Measurements from ENCODE around the gene ZNF598. TPM values are rescaled to one million over a fixed set of nuclear protein-coding genes. Genes with fewer than 3 reads are reported as not detected.

ZNF598 gene
- total and polyA plus RNA-seq, 10 of the 15 experiments (the other 5 are each of a cell fraction or from before 2014, with no cell fraction given): 0.08 to 74.0 (median 14.4) TPM

DNA sequence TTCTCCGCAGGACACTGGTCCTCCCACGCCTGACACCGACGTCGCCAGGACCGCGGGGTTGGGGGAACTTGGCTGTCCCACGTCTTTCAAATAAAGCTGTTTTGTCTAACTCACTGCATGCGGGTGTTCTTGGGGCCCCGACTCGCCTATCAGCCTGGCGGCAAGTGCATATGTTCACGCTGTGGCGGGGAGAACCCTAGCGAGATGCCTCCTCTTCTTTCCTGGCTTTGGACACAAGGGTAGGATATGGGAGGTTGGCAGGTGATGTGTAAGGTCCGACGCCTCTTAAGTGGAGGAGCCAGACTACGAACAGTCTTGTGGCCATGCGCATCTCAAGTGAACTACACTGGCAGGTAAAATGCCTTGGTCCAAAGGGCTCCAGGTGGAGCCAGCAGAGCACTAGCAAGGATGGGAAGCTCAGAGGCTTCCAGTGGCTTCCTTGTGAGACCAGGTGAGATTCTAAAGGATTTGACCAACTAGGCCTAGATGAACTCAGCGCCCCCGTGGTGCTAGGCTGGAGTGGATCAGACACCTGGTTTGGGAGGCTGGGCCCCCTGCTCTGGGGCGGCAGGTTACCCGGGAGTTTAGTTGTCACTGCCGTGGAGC is 44.1 kb downstream of the ZNF598 start:
- no peaks in the 10 kb centered on the region for H3K9me3 ChIP-seq (replicated peaks; ENCODE audit: control insufficient read depth, insufficient read depth, low read length)
- peaks cover 11 to 13% of the 10 kb centered on the region in 2 experiments; a peak in 3 of 4 replicates for H3K36me3 ChIP-seq (ENCODE audit: control insufficient read depth in 2 of 2, insufficient read depth in 2 of 2, low read length in 1 of 2)
- peaks cover 17% of the 10 kb centered on the region for H3K4me1 ChIP-seq (ENCODE audit: control insufficient read depth, insufficient read depth, low read length)
- H3K27ac ChIP-seq (ENCODE audit: control insufficient read depth, insufficient read depth): peak overlapping the region; percentile 88
- in situ Hi-C loops (cut with MboI) (no loop called here), intact Hi-C loops (cut with micrococcal nuclease; ENCODE audit: unreplicated experiment) (no loop called here)
- H3K4me3 ChIP-seq: peak overlapping the region; percentile 83
- SMC1A ChIA-PET (ENCODE audit: uncharacterized antibody, unreplicated experiment): interaction anchor here (1.0 kb wide), 1 partner anchor 16 kb away, joined by 7 read pairs; the partner anchor contains the start of gene NOXO1
- CTCF ChIA-PET: interaction anchor here (0.6 to 1.4 kb wide), 4 partner anchors 16 to 187 kb away, joined by 3 to 5 read pairs (median 4); partner anchors contain the start of gene NOXO1
- POLR2A ChIA-PET: interaction anchor here (0.8 to 3.3 kb wide), 14 partner anchors 9 to 190 kb away, joined by 3 to 25 read pairs (median 8); partner anchors contain the start of genes MSRB1, NOXO1, NUBP2 and SPSB3
- peak overlapping the region; percentile 97 for H3K9ac ChIP-seq (ENCODE audit: control insufficient read depth, insufficient read depth, low read length)
- peak overlapping the region; percentile 97 for H3K4me2 ChIP-seq (ENCODE audit: control insufficient read depth, insufficient read depth)
- DNase-seq (ENCODE audit: low read depth, low spot score): no peak
- TF ChIP-seq BACH1 (IDR thresholded peaks at IDR 0.05; ENCODE audit: borderline replicate concordance) (0 out of 2 replicates have a peak, but pooled peaks have one; percentile 26), POLR2AphosphoS5 (IDR thresholded peaks at IDR 0.05; ENCODE audit: low read length) (peak; percentile 1; the same call in 1 of the 2 replicates), PAX8 (IDR thresholded peaks at IDR 0.05) (no peak), POLR2A (IDR thresholded peaks at IDR 0.05; ENCODE audit: low read depth, low read length) (0 out of 2 replicates have a peak, but pooled peaks have one; percentile 49), EGR1 (IDR thresholded peaks at IDR 0.05; ENCODE audit: borderline replicate concordance in 1 of 2, low read depth in 2 of 2, low read length in 2 of 2) (0 out of 3 replicates have a peak, but pooled peaks of 1 of the 2 experiments have one; percentile 21), GATAD2B (conservative IDR thresholded peaks at IDR 0.05; ENCODE audit: low read depth) (0 out of 2 replicates have a peak, but pooled peaks have one; percentile 15), MEF2B (IDR thresholded peaks at IDR 0.05; ENCODE audit: partially characterized antibody, poor library complexity, severe bottlenecking) (no peak), SKIL (IDR thresholded peaks at IDR 0.05; ENCODE audit: low read depth, poor library complexity, severe bottlenecking) (no peak), ZSCAN29 (IDR thresholded peaks at IDR 0.05) (no peak), WRNIP1 (IDR thresholded peaks at IDR 0.05; ENCODE audit: borderline replicate concordance, low read depth, low read length) (0 out of 2 replicates have a peak, but pooled peaks have one; percentile 71)
- TF ChIP-seq, protein P1, sequence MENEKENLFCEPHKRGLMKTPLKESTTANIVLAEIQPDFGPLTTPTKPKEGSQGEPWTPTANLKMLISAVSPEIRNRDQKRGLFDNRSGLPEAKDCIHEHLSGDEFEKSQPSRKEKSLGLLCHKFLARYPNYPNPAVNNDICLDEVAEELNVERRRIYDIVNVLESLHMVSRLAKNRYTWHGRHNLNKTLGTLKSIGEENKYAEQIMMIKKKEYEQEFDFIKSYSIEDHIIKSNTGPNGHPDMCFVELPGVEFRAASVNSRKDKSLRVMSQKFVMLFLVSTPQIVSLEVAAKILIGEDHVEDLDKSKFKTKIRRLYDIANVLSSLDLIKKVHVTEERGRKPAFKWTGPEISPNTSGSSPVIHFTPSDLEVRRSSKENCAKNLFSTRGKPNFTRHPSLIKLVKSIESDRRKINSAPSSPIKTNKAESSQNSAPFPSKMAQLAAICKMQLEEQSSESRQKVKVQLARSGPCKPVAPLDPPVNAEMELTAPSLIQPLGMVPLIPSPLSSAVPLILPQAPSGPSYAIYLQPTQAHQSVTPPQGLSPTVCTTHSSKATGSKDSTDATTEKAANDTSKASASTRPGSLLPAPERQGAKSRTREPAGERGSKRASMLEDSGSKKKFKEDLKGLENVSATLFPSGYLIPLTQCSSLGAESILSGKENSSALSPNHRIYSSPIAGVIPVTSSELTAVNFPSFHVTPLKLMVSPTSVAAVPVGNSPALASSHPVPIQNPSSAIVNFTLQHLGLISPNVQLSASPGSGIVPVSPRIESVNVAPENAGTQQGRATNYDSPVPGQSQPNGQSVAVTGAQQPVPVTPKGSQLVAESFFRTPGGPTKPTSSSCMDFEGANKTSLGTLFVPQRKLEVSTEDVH (IDR thresholded peaks at IDR 0.05; ENCODE audit: low read depth, partially characterized antibody): no peak
- RAD21 ChIA-PET (ENCODE audit: unreplicated experiment): interaction anchor here (1.0 to 1.9 kb wide), 5 partner anchors 16 to 190 kb away, joined by 3 to 7 read pairs (median 4); partner anchors contain the start of genes NOXO1, NUBP2, SPSB3 and TRAF7
- H4K20me1 ChIP-seq (ENCODE audit: control insufficient read depth, insufficient read depth): peaks cover 6% of the 10 kb centered on the region; the same call in 1 of the 2 replicates
- FAIRE-seq: no peak
- WGBS (ENCODE audit: insufficient coverage, insufficient replicate concordance, low lambda C conversion rate, missing lambda C conversion rate): 9% methylated on average over 24 of the region's 24 CpGs
- H3K79me2 ChIP-seq (ENCODE audit: control insufficient read depth, insufficient read depth, low read length): peaks cover 54% of the 10 kb centered on the region
- H3K27me3 ChIP-seq (replicated peaks in 1 of 2; ENCODE audit: control insufficient read depth in 2 of 2, insufficient read depth in 2 of 2, low read length in 1 of 2): no peaks in the 10 kb centered on the region
- TSS peak; percentile 87 for BruUV-seq (replicated peaks)
- H2AFZ ChIP-seq (ENCODE audit: control insufficient read depth, low read depth, low read length): peak overlapping the region; percentile 72; the same call in 1 of the 2 replicates
- no peak for ATAC-seq
